Nephron (organoid): ENCODE results near the gene FMR1.

ENCODE experiments used
- H3K27ac Mint-ChIP-seq, 3 experiments: 2 replicates each; pipeline ENCODE4 v1.8.0; 2020; ENCODE audit warnings: mixed read lengths in 3 of 3, mild to moderate bottlenecking in 2 of 3, moderate library complexity in 1 of 3
- H3K27me3 Mint-ChIP-seq: 2 replicates; pipeline ENCODE4 v1.8.0; 2021; ENCODE audit warnings: low read depth, mild to moderate bottlenecking, moderate library complexity, mixed read lengths
- H3K36me3 Mint-ChIP-seq: 2 replicates; pipeline ENCODE4 v1.8.0; 2020; ENCODE audit warnings: low read depth, mixed read lengths
- H3K4me1 Mint-ChIP-seq: 2 replicates; pipeline ENCODE4 v1.8.0; 2020; ENCODE audit warnings: mixed read lengths
- H3K4me3 Mint-ChIP-seq, 3 experiments: 2 replicates each; pipeline ENCODE4 v1.8.0; 2020; ENCODE audit warnings: mild to moderate bottlenecking in 3 of 3, mixed read lengths in 3 of 3, moderate library complexity in 2 of 3
- H3K9me3 Mint-ChIP-seq: 2 replicates; pipeline ENCODE4 v1.8.0; 2020; ENCODE audit warnings: mixed read lengths
- TF ChIP-seq, protein P1 (sequence below), 3 experiments: fragments of 200-600 bp; sonication (generic); IDR thresholded peaks; one replicate each; pipeline ENCODE4 v1.5.0; 2021; ENCODE audit warnings: antibody characterized with exemption in 3 of 3; ENCODE audit not compliant: unreplicated experiment in 3 of 3

FMR1 gene

DNA sequence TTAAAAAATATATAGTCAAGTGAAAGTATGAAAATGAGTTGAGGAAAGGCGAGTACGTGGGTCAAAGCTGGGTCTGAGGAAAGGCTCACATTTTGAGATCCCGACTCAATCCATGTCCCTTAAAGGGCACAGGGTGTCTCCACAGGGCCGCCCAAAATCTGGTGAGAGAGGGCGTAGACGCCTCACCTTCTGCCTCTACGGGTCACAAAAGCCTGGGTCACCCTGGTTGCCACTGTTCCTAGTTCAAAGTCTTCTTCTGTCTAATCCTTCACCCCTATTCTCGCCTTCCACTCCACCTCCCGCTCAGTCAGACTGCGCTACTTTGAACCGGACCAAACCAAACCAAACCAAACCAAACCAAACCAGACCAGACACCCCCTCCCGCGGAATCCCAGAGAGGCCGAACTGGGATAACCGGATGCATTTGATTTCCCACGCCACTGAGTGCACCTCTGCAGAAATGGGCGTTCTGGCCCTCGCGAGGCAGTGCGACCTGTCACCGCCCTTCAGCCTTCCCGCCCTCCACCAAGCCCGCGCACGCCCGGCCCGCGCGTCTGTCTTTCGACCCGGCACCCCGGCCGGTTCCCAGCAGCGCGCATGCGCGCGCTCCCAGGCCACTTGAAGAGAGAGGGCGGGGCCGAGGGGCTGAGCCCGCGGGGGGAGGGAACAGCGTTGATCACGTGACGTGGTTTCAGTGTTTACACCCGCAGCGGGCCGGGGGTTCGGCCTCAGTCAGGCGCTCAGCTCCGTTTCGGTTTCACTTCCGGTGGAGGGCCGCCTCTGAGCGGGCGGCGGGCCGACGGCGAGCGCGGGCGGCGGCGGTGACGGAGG is at the start of gene FMR1:
Gene FMR1, plus strand, starts transcription at position 728 of the 831 bp plus-strand sequence. CDS start 261 bp downstream, outside the sequence.
- Mint-ChIP-seq H3K36me3 (no peaks in the 10 kb centered on the region), H3K9me3 (no peaks in the 10 kb centered on the region), H3K27me3 (no peaks in the 10 kb centered on the region), H3K4me3 (peak within 1 kb of the TSS; percentile 97 to 99 (median 99)), H3K27ac (peak within 1 kb of the TSS; percentile 87 to 97 (median 97)), H3K4me1 (peaks cover 29% of the 10 kb centered on the region)
- TF ChIP-seq, protein P1, sequence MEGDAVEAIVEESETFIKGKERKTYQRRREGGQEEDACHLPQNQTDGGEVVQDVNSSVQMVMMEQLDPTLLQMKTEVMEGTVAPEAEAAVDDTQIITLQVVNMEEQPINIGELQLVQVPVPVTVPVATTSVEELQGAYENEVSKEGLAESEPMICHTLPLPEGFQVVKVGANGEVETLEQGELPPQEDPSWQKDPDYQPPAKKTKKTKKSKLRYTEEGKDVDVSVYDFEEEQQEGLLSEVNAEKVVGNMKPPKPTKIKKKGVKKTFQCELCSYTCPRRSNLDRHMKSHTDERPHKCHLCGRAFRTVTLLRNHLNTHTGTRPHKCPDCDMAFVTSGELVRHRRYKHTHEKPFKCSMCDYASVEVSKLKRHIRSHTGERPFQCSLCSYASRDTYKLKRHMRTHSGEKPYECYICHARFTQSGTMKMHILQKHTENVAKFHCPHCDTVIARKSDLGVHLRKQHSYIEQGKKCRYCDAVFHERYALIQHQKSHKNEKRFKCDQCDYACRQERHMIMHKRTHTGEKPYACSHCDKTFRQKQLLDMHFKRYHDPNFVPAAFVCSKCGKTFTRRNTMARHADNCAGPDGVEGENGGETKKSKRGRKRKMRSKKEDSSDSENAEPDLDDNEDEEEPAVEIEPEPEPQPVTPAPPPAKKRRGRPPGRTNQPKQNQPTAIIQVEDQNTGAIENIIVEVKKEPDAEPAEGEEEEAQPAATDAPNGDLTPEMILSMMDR (IDR thresholded peaks at IDR 0.05; ENCODE audit: unreplicated experiment in 3 of 3) = no peak

DNA sequence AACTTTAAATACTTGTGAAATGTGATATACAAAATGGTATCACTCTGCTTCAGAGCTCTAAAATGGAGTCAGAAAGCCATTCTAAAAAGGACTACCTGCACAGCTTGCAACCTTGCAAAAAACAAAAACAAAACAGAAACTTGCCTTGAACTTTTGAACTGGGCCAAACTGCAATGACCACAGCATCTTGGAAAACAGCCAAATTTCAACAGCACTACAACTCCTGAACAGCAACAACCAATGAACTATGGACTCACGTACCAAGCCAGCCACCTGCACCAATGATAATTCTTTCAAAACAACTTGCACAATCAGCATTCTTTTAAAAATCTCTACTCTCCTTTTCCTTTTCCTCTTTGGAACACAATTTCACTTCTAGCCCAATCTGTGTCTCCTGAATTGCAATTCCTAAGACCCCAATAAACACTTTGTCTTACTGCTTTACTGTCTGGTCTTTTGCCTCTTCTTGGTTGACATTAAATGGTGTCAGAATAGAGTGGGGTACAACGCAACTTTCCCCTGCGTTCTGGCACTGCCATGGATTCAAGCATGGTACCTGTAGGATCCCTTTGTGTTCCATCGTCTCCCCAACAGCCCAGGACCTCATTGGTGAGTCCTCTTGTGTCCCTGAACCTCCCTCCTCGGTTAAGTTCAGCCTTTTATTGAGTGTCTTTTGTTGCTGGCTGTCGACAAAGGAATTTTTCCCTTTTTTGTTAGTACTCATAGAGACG is 35.7 kb upstream of the FMR1 start:
- no peak overlapping the region for H3K4me3 Mint-ChIP-seq
- H3K9me3 Mint-ChIP-seq = peaks cover 39% of the 10 kb centered on the region
- H3K27me3 Mint-ChIP-seq = no peaks in the 10 kb centered on the region
- TF ChIP-seq, protein P1 (IDR thresholded peaks at IDR 0.05; ENCODE audit: unreplicated experiment in 3 of 3) = no peak
- H3K27ac Mint-ChIP-seq = no peak overlapping the region
- no peaks in the 10 kb centered on the region for H3K4me1 Mint-ChIP-seq
- no peaks in the 10 kb centered on the region for H3K36me3 Mint-ChIP-seq

DNA sequence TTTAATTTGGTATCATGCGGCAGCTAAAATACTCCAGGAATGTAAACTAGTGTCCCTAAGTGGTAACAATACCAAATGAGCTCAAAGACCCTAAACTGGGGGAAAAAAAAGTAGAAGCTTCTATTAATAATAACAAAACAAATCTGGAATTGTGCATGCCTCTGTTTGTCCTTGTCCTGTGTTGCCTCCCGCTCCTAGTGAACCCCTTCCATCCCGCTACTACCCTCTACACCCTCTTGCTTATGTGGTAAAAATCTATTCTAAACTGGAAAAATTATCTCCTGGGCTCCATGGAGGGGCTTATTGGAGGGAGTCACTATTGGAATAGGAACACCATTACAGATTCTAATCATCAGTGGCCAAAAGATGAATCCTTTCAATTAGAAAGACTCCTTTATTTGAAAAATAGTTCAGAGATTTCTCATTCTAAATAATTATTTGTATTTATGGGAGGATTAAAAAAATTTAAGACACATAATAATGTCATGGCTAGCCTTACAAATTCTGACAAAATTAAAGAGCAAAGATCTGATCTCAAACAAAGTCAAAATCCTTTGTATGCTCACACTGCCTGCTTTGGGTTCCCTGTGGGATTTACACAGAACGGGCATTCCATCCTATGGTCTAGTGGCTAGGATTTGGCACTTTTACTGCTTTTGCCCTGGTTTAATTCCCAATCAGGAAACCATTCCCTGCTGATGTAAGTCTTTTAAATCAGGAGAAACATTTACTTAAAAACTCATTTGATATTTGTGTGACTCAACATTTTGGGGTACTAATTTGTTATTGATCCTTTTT is 34.7 kb upstream of the FMR1 start:
- TF ChIP-seq, protein P1 (IDR thresholded peaks at IDR 0.05; ENCODE audit: unreplicated experiment in 3 of 3) = no peak
- no peak overlapping the region for H3K27ac Mint-ChIP-seq

DNA sequence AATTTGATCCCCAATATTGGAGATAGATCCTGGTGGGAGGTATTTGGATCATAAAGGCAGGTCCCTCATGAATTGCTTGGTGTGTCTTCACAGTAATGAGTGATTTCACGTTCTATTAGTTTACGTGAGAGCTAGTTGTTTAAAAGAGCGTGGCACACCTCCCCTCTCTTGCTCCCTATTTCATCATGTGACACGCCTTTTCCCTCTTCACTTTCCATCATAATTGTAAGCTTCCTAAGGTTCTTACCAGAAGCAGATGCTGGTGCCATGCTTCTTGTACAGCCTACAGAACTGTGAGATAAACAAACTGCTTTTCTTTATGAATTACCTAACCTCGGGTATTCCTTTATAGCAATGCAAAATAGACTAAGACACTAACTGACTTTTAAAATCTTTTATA is 34.0 kb upstream of the FMR1 start:
- Mint-ChIP-seq H3K27me3 (no peaks in the 10 kb centered on the region), H3K27ac (no peak overlapping the region), H3K4me3 (no peak overlapping the region), H3K4me1 (no peaks in the 10 kb centered on the region), H3K9me3 (peaks cover 25% of the 10 kb centered on the region), H3K36me3 (no peaks in the 10 kb centered on the region)
- TF ChIP-seq, protein P1 (IDR thresholded peaks at IDR 0.05; ENCODE audit: unreplicated experiment in 3 of 3) = no peak

More for the DNA sequence above, 34.7 kb upstream of the FMR1 start:
- Mint-ChIP-seq H3K4me1 (no peaks in the 10 kb centered on the region), H3K4me3 (no peak overlapping the region), H3K27me3 (no peaks in the 10 kb centered on the region), H3K36me3 (no peaks in the 10 kb centered on the region), H3K9me3 (peaks cover 31% of the 10 kb centered on the region)

DNA sequence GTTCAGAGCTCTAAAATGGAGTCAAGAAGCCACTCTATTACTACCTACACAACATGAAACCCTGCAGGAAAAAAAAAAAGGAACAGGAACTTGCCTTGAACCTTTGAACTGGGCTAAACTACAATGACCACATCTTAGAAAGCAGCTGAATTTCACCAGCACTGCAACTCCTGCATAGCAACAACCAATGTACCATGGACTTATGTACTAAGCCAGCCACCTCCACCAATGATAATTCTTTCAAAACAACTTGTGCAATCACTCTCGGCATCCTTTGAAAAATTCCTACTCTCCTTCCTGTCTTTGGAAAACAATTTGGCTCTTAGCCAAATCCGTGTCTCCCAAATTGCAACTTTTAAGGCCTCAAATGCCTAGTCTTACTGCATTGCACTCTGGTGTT is 26.8 kb upstream of the FMR1 start:
- no peak overlapping the region for H3K4me3 Mint-ChIP-seq
- peak overlapping the region in 1 of 3 experiments; percentile 58 for H3K27ac Mint-ChIP-seq
- H3K4me1 Mint-ChIP-seq = no peaks in the 10 kb centered on the region
- H3K36me3 Mint-ChIP-seq = no peaks in the 10 kb centered on the region
- TF ChIP-seq, protein P1 (IDR thresholded peaks at IDR 0.05; ENCODE audit: unreplicated experiment in 3 of 3) = no peak
- peaks cover 20% of the 10 kb centered on the region for H3K9me3 Mint-ChIP-seq
- H3K27me3 Mint-ChIP-seq = no peaks in the 10 kb centered on the region
